GM19240 (cell line): ENCODE results near the gene PRKAG2.

Source experiments
- DNase-seq: peaks from one replicate; pipeline ENCODE4 v3.0.0; 2011; ENCODE audit warnings: low spot score; ENCODE audit not compliant: insufficient read length

PRKAG2 gene

GRCh38 chr7:151682831-151683614, 193.9 kb downstream of the PRKAG2 start:
- no peak for DNase-seq

- no peak for DNase-seq
These were observed 195.2 kb downstream of the PRKAG2 start for GRCh38 chr7:151681726-151682125.

GRCh38 chr7:151680810-151681209, 196.1 kb downstream of the PRKAG2 start:
- no peak for DNase-seq

GRCh38 chr7:151679881-151680612, 196.9 kb downstream of the PRKAG2 start:
- DNase-seq: no peak

DNA sequence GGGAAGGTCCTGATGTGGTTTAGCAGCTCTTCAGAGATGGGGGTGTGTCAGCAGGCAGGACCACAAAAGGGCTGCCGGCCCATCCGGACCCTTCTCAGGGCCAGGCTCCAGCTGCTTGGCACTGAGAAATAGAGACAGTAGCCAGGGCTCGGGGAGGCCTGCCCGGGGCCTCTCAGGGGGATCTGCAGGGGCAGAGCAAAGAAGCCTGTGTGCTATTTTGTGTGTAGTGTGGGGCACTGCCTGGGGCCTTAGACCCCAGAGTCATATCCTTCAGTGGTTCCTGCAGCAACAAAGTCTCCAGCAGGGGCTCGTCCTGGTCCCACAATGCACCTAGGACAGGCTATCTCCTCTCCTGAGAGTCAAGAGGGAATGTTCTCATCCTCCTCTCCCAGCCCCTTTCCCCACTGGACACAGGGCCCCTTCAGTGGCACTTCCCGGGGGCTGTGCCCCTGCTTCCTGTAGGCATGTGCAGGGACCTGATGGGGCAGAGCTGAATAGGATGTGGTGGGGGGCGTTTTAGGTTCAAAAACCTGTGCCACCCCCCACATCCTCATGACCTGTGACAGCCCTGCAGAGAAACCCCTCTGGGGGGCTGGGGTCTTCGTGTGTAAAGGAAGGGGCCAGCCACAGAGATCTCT, 197.7 kb downstream of the PRKAG2 start:
- DNase-seq: no peak

DNA sequence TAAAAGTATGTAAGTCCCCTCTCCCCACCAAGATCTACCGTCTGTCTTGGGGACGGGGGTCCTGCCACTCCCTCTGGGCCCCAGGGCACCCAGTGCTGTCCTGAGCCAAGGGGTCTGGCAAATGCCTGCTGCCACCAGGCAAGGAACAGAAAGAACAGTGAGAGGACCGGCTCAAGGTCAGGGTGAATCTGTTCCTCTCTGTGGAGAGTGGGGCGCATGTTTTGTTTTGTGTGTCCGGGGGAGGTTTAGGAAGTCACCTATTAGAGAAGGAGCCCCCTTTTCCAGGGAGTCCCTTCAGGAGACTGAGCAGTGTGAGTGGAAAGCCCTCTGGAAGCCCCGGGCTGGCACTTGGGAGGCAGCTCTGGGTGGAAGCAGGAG, 198.7 kb downstream of the PRKAG2 start:
- DNase-seq: no peak

DNA sequence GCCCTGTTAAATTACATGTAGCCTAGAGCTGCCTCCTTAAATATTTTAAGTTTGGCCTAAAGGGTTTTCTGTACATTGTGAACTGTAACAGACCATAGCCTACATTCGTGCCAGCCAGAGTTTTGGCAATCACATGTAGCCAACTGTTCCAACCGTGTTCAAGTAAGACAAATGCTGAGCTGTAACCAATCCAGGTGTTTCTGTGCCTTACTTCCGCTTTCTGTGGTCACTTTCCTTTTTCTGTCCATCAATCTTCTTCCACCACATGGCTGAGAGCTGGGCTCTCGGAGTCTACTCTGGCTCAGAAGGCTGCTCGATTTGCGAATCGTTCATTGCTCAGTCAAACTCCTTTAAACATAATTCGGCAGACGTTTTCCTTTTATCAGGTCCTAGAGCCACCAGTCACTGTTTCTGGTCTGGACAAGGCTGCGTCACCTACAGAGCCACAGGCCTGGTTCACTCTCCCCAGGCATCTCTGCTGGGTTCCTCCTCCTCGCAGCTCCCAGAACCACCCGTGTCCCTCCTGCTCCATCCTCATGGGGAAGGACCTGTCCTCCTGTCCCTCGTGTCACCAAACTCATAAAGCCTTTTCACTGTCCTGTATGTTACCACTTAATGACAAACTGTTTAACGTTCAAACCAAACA, 199.2 kb downstream of the PRKAG2 start:
- no peak for DNase-seq

DNA sequence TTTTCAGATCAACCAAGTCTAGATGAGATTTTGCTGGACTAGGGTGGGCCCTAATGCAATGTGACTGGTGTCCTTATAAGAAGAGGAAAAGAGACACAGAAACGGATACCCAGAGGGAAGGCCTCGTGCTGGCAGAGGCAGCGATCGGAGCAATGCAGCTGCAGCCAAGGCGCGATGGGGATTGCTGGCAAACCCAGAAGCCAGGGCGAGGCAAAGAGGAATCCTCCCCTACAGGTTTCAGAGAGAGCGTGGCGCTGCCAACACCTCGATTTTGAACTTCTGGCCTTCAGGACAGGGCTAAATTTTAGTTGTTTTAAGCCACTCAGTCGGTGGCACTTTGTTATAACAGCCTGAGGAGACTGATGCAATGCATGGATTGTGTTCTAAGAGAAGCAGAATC, 200.2 kb downstream of the PRKAG2 start:
- no peak for DNase-seq

- DNase-seq: no peak
These were observed 201.6 kb downstream of the PRKAG2 start for GRCh38 chr7:151675196-151675920.

- DNase-seq: no peak
These were observed 202.6 kb downstream of the PRKAG2 start for GRCh38 chr7:151674161-151674920.

DNA sequence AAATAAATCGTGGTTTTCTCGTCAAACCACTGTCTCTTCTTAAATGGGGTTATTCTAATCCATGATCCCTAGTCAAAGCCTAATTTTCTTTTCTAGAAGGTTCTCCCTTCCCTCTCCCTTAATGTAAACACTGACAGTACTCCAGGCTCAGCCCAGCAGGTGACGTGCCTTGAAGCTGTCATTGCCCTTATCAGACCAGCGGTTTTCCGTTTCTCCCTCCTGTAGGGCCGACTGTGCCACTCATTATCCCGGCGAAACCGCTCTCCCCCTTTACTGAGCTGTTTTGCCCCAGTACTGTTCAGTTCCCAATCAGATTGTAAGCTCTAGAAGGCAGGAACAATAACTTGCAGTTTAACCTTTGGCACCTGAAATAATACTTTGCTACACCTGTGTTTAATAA, 203.7 kb downstream of the PRKAG2 start:
- DNase-seq: no peak

- no peak for DNase-seq
These were observed 204.2 kb downstream of the PRKAG2 start for GRCh38 chr7:151672716-151673115.

GRCh38 chr7:151671514-151671913, 205.4 kb downstream of the PRKAG2 start:
- DNase-seq: no peak

DNA sequence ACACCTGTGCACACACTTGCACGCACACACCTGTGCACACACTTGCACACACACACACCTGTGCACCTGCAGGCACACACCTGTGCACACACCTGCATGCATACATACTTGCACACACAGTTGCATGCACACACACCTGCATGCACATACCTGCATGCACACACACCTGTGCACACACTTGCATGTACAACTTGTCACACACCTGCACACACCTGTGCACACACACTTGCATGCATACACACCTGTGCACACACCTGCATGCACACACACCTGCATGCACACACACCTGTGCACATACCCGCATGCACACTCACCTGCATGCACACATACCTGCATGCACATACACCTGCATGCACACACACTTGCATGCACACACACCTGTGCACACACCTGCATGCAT, 207.2 kb downstream of the PRKAG2 start:
- no peak for DNase-seq

- no peak for DNase-seq
These were observed 210.0 kb downstream of the PRKAG2 start for GRCh38 chr7:151666886-151667285.

DNA sequence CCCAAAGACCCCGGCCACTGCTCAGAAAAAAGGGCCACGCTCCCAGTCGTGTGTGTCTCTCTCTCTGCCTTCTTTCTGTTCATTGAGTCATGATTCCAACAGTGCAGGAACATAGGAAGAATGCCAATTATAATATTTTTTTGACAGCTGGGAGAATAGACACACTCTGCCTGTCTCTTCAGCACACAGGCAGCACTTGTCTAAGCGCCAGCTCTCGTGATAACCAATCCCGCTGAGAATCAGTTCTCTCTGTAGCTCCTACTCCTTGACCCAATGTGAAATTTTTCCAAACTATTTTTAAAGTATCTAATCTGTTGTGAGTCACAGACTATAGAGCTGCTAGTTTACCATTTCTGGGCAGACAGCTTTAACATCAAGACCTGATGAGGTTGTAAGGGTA, 211.5 kb downstream of the PRKAG2 start:
- DNase-seq: no peak

DNA sequence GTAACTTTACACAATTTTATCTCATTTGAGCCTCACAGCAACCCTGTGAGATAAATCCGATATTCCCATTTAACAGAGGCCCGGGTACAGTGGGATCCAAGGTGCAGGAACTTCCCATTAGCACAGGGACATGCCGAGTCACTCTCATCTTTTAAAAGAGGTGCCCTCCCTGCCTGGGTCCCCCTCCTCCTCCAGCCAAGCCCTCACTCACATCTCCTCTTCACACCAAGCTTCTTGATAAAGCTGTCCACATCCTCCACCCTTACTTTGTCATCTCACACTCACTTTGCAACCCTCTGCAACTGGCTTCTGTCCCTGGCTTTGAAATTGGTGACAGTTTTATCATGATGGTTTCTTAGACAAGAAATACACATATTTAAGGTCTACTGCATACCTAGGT, 212.6 kb downstream of the PRKAG2 start:
- DNase-seq: no peak

DNA sequence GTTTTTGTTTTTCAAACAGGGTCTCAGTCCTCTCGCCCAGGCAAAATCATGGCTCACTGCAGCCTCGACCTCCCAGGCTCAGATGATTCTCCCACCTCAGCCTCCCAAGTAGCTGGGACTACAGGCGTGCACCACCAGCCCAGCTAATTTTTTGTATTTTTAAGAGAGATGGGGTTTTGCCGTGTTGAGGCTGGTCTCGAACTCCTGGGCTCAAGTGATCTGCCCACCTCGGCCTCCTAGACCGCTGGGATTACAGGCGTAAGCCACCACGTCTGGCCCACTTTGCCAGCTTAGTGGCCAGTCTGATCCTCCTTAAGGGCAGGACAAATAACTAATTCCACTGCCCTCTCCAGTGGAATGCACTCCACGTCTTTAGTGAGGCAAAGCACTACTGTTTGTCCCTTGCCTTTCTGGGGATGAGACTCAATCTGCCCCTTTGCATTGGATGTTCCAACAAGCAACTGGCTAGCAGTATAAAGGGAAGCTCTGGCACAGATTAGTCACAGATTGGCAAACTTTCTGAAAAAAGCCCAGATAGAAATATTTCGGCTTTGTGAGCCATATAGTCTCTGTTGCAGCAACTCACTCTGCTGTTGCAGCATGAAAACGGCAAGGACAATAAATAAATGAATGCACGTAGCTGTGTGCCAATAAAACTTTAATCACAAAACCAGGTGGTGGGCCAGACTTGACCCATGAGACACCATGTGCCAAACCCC, 213.4 kb downstream of the PRKAG2 start:
- DNase-seq: no peak

- DNase-seq: no peak
These were observed 214.6 kb downstream of the PRKAG2 start for GRCh38 chr7:151662251-151662826.

DNA sequence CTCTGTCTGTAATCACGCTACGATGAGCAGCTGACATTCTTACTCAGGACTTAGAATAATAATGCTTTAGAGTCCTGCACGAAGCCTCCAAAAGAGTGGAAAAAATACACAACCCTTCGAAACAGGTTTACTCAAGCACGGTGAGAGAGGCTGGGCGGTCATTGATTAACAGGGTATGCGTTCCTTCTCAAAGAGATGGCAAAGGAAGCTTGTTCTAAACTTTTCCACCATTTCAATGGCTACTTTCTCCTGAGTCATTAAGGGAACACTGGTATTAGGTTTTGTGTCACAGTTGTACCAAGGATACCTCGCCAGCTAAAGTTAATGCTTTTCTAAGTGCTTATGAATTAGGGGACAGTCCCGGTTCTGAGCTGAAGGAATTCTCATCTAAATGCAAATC, 215.3 kb downstream of the PRKAG2 start:
- DNase-seq: no peak
